Brain microvascular endothelial cell (primary cell): Measurements from ENCODE around the gene FBXW8.
"Not testable (repeated sequence)": the region's sequence is repeated elsewhere in the genome, so short reads cannot be mapped to it uniquely, and the experiment has no call there.

Source experiments
- DNase-seq: peaks from one replicate; pipeline ENCODE4 v3.0.0-alpha.2; 2020
- H3K27ac ChIP-seq: fragments of 250-450 bp; sonication (Bioruptor Pico); 2 replicates; pipeline ENCODE4 v1.5.1; 2020; ENCODE audit warnings: mild to moderate bottlenecking, moderate library complexity
- H3K27me3 ChIP-seq: fragments of 250-450 bp; sonication (Bioruptor Pico); replicated peaks from 2 replicates; pipeline ENCODE4 v1.5.1; 2020; ENCODE audit warnings: mild to moderate bottlenecking
- H3K36me3 ChIP-seq: fragments of 250-450 bp; sonication (Bioruptor Pico); replicated peaks from 2 replicates; pipeline ENCODE4 v1.5.1; 2020; ENCODE audit warnings: mild to moderate bottlenecking
- H3K4me3 ChIP-seq: 2 replicates; pipeline ENCODE4 v1.5.1; 2011; ENCODE audit warnings: low read depth, mild to moderate bottlenecking, control low read depth, low read length, moderate library complexity
- CTCF ChIP-seq: IDR thresholded peaks from 2 replicates; pipeline ENCODE4 v1.5.1; 2011; ENCODE audit warnings: low read depth, mild to moderate bottlenecking, moderate library complexity, low read length, control low read depth, inconsistent platforms; ENCODE audit errors: missing control alignments
- in situ Hi-C: cut with HindIII; loops from 2 replicates; pipeline ENCODE4 v1.10.0; 2017; ENCODE audit warnings: low sequenced_read_pairs, low pct_ligation_motif_present

FBXW8 gene

GRCh38 chr12:117053597-117054201, 142.9 kb downstream of the FBXW8 start:
- Histone ChIP-seq H3K27me3 (peaks cover 15% of the 10 kb centered on the region), H3K4me3 (no peak overlapping the region), H3K27ac (no peak overlapping the region), H3K36me3 (no peaks in the 10 kb centered on the region)
- TF ChIP-seq CTCF = no peak
- in situ Hi-C loops = no loop called here
- DNase-seq = no peak

- Histone ChIP-seq H3K27me3 (peaks cover 15% of the 10 kb centered on the region), H3K36me3 (no peaks in the 10 kb centered on the region), H3K27ac (no peak overlapping the region), H3K4me3 (no peak overlapping the region)
- TF ChIP-seq CTCF = no peak
- DNase-seq = no peak
- in situ Hi-C loops = no loop called here
Observed at GRCh38 chr12:117054279-117054678, 143.5 kb downstream of the FBXW8 start.

GRCh38 chr12:117057626-117058025, 146.9 kb downstream of the FBXW8 start:
- H3K27me3 ChIP-seq, DNase-seq, in situ Hi-C loops, H3K27ac ChIP-seq, H3K36me3 ChIP-seq, H3K4me3 ChIP-seq: not testable (repeated sequence)

- in situ Hi-C loops = no loop called here
- H3K27me3 ChIP-seq = peaks cover 5% of the 10 kb centered on the region
- TF ChIP-seq CTCF = no peak
- DNase-seq = no peak
- H3K4me3 ChIP-seq = no peak overlapping the region
- H3K27ac ChIP-seq = no peak overlapping the region
- H3K36me3 ChIP-seq = no peaks in the 10 kb centered on the region
Observed at GRCh38 chr12:117058442-117059072, 147.8 kb downstream of the FBXW8 start.

GRCh38 chr12:117059156-117059555, 148.4 kb downstream of the FBXW8 start:
- Histone ChIP-seq H3K36me3 (no peaks in the 10 kb centered on the region), H3K27me3 (peaks cover 5% of the 10 kb centered on the region), H3K4me3 (no peak overlapping the region), H3K27ac (no peak overlapping the region)
- in situ Hi-C loops = no loop called here
- TF ChIP-seq CTCF = no peak
- DNase-seq = no peak

- no peak overlapping the region for H3K4me3 ChIP-seq
- H3K27me3 ChIP-seq = peaks cover 5% of the 10 kb centered on the region
- no peak for TF ChIP-seq CTCF
- H3K36me3 ChIP-seq = no peaks in the 10 kb centered on the region
- no peak for DNase-seq
- in situ Hi-C loops = no loop called here
- H3K27ac ChIP-seq = no peak overlapping the region
Observed at GRCh38 chr12:117060246-117060928, 149.6 kb downstream of the FBXW8 start.
